Left cardiac atrium (tissue), 4 donors: ENCODE measurements around the gene DHX58. TPM values are rescaled to one million over a fixed set of nuclear protein-coding genes. Genes with fewer than 3 reads are reported as not detected.

ENCODE experiments used
- ATAC-seq, 2 donors: fragments of 200-7000 bp; cut with Tn5 transposase; one replicate each; pipeline ENCODE4 v1.9.1; 2020; ENCODE audit warnings: mild to moderate bottlenecking in 2 of 2, moderate library complexity in 2 of 2
- DNase-seq: peaks from one replicate; pipeline ENCODE4 v3.0.0-alpha.2; 2020
- intact Hi-C, 2 donors: fragments of 100-400 bp; cut with DNase I; formaldehyde crosslinking; loops; one replicate each; pipeline versions ENCODE4 v1.14.1 to v1.15.1; 2022 to 2023
- total RNA-seq, 2 donors: library from RNA; stranded (reverse); fragmentation: NEBNext Ultra II Directional; extraction: Animal tissue kit (Norgen Biotek cat#: 25700); gene quantifications; one replicate each; pipeline ENCODE4 v1.2.1, GENCODE V29; 2021
- donor health status: DM: no; HTN: yes; CAD: no.
- donor health status: DM: no; HTN: yes; CAD: no; lungs with severe emphysema.
- donor health status: DM: yes; HTN: yes; CAD: no.
- donor health status: Dilated cardiomyopathy.

Gene DHX58
- total RNA-seq, 2 donors from 2014 or later: 6.4 to 6.7 TPM

- no peak for DNase-seq
- no peak for ATAC-seq
- intact Hi-C loops: no loop called here
Observed at GRCh38 chr17:42131232-42131631, 18.7 kb upstream of the DHX58 start.

- intact Hi-C loops: no loop called here
- DNase-seq (no peak), ATAC-seq (no peak)
Observed at GRCh38 chr17:42130310-42130936, 17.9 kb upstream of the DHX58 start.

GRCh38 chr17:42129109-42129837 lies 16.8 kb upstream of the DHX58 start:
- DNase-seq (no peak), ATAC-seq (peak; percentile 27 to 60)
- intact Hi-C loops: no loop called here

- DNase-seq: no peak
- intact Hi-C loops: no loop called here
- ATAC-seq: no peak
Observed at GRCh38 chr17:42127414-42127813, 14.9 kb upstream of the DHX58 start.

GRCh38 chr17:42126836-42127235 lies 14.3 kb upstream of the DHX58 start:
- no peak for ATAC-seq
- intact Hi-C loops: no loop called here

GRCh38 chr17:42125565-42125964 lies 13.1 kb upstream of the DHX58 start:
- ATAC-seq: no peak
- no peak for DNase-seq
- intact Hi-C loops: no loop called here

More at GRCh38 chr17:42126836-42127235, 14.3 kb upstream of the DHX58 start:
- no peak for DNase-seq

GRCh38 chr17:42124256-42124655 lies 11.7 kb upstream of the DHX58 start:
- intact Hi-C loops: no loop called here
- DNase-seq (no peak), ATAC-seq (no peak)

GRCh38 chr17:42122371-42123303 lies 10.1 kb upstream of the DHX58 start, which contains the start of gene HSPB9:
Gene HSPB9 (plus strand): TSS chr17:42122804. CDS start chr17:42122851, 47 bp downstream.
- intact Hi-C loops: no loop called here
- peak; percentile 72 for DNase-seq
- peak in 1 of 2 donors; percentile 67 for ATAC-seq

- peak; percentile 94 for ATAC-seq
- intact Hi-C loops: no loop called here
- DNase-seq: peak; percentile 87
Observed at GRCh38 chr17:42120770-42121769, 8.6 kb upstream of the DHX58 start, which contains the start of gene KAT2A. Gene KAT2A (minus strand): TSS chr17:42121367. CDS start chr17:42121304, 63 bp downstream.

- intact Hi-C loops: no loop called here
- DNase-seq (no peak), ATAC-seq (no peak)
Observed at GRCh38 chr17:42120161-42120769, 7.8 kb upstream of the DHX58 start.

- DNase-seq (no peak), ATAC-seq (no peak)
- intact Hi-C loops: loop anchor here (5.0 kb wide), 4 partner anchors 52 to 157 kb away; partner anchors contain the start of gene KCNH4 (in 1 of the 2)
Observed at GRCh38 chr17:42119301-42119700, 6.8 kb upstream of the DHX58 start.

GRCh38 chr17:42118545-42118944 lies 6.0 kb upstream of the DHX58 start:
- DNase-seq: no peak
- ATAC-seq: no peak
- intact Hi-C loops: loop anchor here (5.0 kb wide), 4 partner anchors 51 to 156 kb away; partner anchors contain the start of gene KCNH4 (in 1 of the 2)

GRCh38 chr17:42118126-42118510 lies 5.6 kb upstream of the DHX58 start:
- ATAC-seq: no peak
- intact Hi-C loops: loop anchor here (5.0 kb wide), 4 partner anchors 51 to 156 kb away; partner anchors contain the start of gene KCNH4 (in 1 of the 2)
- DNase-seq: no peak

- ATAC-seq: no peak
- no peak for DNase-seq
- intact Hi-C loops: loop anchor here (2.0 to 5.0 kb wide), 5 partner anchors 50 to 155 kb away; partner anchors contain the start of gene KCNH4 (in 1 of the 2)
Observed at GRCh38 chr17:42117397-42118125, 5.0 kb upstream of the DHX58 start.

- DNase-seq: peak; percentile 83
- intact Hi-C loops: loop anchor here (1.0 to 5.0 kb wide), 6 partner anchors 50 to 155 kb away; partner anchors contain the start of gene KCNH4 (in 1 of the 2)
- peak; percentile 4 to 38 for ATAC-seq
Observed at GRCh38 chr17:42116705-42117396, 4.3 kb upstream of the DHX58 start.

- intact Hi-C loops: no loop called here
- ATAC-seq: no peak
- no peak for DNase-seq
Observed at GRCh38 chr17:42114118-42114517, 1.6 kb upstream of the DHX58 start.
